BLaER1 treated with 17β-estradiol and CSF1 and Interleukin-3, amounts not matched to agents 10 nM and 100 nM (cell line): Measurements from ENCODE around the gene PRR20D.
"Not testable (repeated sequence)": the region's sequence is repeated elsewhere in the genome, so short reads cannot be mapped to it uniquely, and the experiment has no call there.

Source experiments
- H3K27ac ChIP-seq, 11 experiments: shearing (Covaris generic); formaldehyde crosslinking; 2 replicates each; pipeline ENCODE4 v1.8.1; 2022
- H3K27me3 ChIP-seq, 11 experiments: shearing (Covaris generic); formaldehyde crosslinking; 2 replicates each; pipeline ENCODE4 v1.8.1; 2022
- H3K36me3 ChIP-seq, 11 experiments: shearing (Covaris generic); formaldehyde crosslinking; 2 replicates each; pipeline ENCODE4 v1.8.1; 2022
- H3K4me1 ChIP-seq, 10 experiments: shearing (Covaris generic); formaldehyde crosslinking; 2 replicates each; pipeline ENCODE4 v1.8.1; 2022
- H3K4me2 ChIP-seq, 11 experiments: shearing (Covaris generic); formaldehyde crosslinking; 2 replicates each; pipeline ENCODE4 v1.8.1; 2022
- H3K4me3 ChIP-seq, 10 experiments: shearing (Covaris generic); formaldehyde crosslinking; 2 replicates each; pipeline ENCODE4 v1.8.1; 2022
- H3K9ac ChIP-seq, 11 experiments: shearing (Covaris generic); formaldehyde crosslinking; 2 replicates each; pipeline ENCODE4 v1.8.1; 2022
- H3K9me3 ChIP-seq, 11 experiments: shearing (Covaris generic); formaldehyde crosslinking; replicated peaks in 1 of 11; 2 replicates each; pipeline ENCODE4 v1.8.1; 2022
- H4K20me1 ChIP-seq, 11 experiments: shearing (Covaris generic); formaldehyde crosslinking; 2 replicates each; pipeline ENCODE4 v1.8.1; 2022
- Cebpa-rat ChIP-seq, 11 experiments: shearing (Covaris generic); IDR thresholded peaks; 2 replicates each; pipeline ENCODE4 v1.8.1; 2022

PRR20D gene

DNA sequence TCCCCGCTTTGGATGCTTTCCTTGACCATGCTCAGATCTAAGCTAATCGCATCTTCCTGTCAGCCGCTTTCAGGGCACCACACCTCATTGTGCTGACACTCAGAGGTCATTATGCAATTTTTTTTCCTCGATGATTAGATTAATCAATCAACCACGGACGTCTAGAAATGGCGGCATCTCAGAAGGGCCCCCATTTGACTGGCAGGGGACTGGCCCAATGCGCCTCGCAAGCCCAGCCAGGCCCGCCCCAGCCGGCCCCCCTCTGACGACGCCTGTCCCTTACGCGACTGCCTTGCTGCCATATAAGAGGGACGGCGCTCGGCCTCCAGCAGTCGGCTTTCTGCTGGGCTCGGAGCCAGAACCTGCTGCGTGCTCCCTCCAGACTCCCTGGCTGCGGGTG, at the start of gene PRR20D:
Gene PRR20D, plus strand, starts transcription at position 301 of the 400 bp plus-strand sequence. CDS start 387 bp downstream, outside the sequence.
- not testable (repeated sequence) for H3K27me3 ChIP-seq, H3K4me3 ChIP-seq, H3K4me1 ChIP-seq, H3K4me2 ChIP-seq, H3K27ac ChIP-seq, H3K9ac ChIP-seq, H4K20me1 ChIP-seq, H3K9me3 ChIP-seq, H3K36me3 ChIP-seq

DNA sequence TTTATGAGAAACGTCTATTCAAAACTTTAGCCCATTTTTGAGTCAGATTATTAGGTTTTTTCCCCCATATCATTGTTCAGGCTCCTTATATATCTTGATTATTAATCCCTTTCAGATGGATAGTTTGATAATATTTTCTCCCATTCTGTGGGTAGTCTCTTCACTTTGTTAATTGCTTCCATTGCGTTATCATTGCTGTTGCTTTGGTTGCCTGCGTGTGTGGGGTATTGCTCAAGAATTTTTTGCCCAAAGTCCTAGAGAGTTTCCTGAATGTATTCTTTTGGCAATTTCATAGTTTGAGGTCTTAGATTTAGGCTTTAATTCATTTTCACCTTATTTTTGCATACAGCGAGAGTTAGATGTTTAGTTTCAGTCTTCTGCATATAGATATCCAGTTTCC, 45.5 kb upstream of the PRR20D start:
- no peaks in the 10 kb centered on the region for H4K20me1 ChIP-seq
- H3K9me3 ChIP-seq = 0 out of 22 replicates have a peak, but pooled peaks cover 0 to 5% (median 0%) of the 10 kb centered on the region in 11 experiments
- no peaks in the 10 kb centered on the region for H3K27me3 ChIP-seq
- no peaks in the 10 kb centered on the region for H3K36me3 ChIP-seq
- no peak overlapping the region for H3K9ac ChIP-seq
- H3K27ac ChIP-seq = no peak overlapping the region
- no peak for TF ChIP-seq Cebpa-rat (IDR thresholded peaks at IDR 0.05)
- no peak overlapping the region for H3K4me3 ChIP-seq
- no peaks in the 10 kb centered on the region for H3K4me1 ChIP-seq
- no peak overlapping the region for H3K4me2 ChIP-seq

GRCh38 chr13:57123681-57124080, 36.8 kb upstream of the PRR20D start:
- no peaks in the 10 kb centered on the region for H3K4me1 ChIP-seq
- H3K9me3 ChIP-seq = no peaks in the 10 kb centered on the region
- no peak overlapping the region for H3K27ac ChIP-seq
- no peak overlapping the region for H3K9ac ChIP-seq
- no peaks in the 10 kb centered on the region for H3K36me3 ChIP-seq
- H3K27me3 ChIP-seq = no peaks in the 10 kb centered on the region
- H4K20me1 ChIP-seq = no peaks in the 10 kb centered on the region
- H3K4me3 ChIP-seq = no peak overlapping the region
- TF ChIP-seq Cebpa-rat (IDR thresholded peaks at IDR 0.05) = no peak
- H3K4me2 ChIP-seq = no peak overlapping the region

DNA sequence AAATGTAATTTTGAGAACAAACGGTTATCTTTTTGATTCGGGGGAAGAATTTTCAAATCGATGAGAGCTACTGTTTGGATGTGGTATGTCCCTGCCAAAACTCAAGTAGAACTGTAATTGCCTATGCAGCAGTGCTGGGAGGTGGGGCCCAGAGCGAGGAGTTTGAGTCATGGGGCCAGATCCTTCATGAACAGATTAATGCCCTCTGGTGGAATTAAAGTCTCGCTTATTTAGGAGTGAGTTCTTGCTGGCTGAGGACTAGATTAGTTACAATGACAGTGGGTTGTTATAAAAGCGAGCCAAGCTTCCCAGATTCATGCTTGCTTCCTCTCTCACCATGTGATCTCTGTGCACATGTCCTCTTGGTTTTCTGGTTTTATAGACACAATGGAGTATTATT, 31.5 kb upstream of the PRR20D start:
- Histone ChIP-seq H3K27me3 (no peaks in the 10 kb centered on the region), H3K27ac (no peak overlapping the region), H3K9ac (no peak overlapping the region), H4K20me1 (no peaks in the 10 kb centered on the region), H3K4me3 (no peak overlapping the region), H3K4me1 (no peaks in the 10 kb centered on the region), H3K36me3 (no peaks in the 10 kb centered on the region), H3K4me2 (no peak overlapping the region), H3K9me3 (no peaks in the 10 kb centered on the region)
- TF ChIP-seq Cebpa-rat (IDR thresholded peaks at IDR 0.05) = no peak

GRCh38 chr13:57136093-57136492, 24.3 kb upstream of the PRR20D start:
- H3K27me3 ChIP-seq = no peaks in the 10 kb centered on the region
- H3K9ac ChIP-seq = no peak overlapping the region
- no peaks in the 10 kb centered on the region for H3K36me3 ChIP-seq
- TF ChIP-seq Cebpa-rat (IDR thresholded peaks at IDR 0.05) = no peak
- no peak overlapping the region for H3K4me3 ChIP-seq
- H3K27ac ChIP-seq = no peak overlapping the region
- H3K4me1 ChIP-seq = no peaks in the 10 kb centered on the region
- H3K4me2 ChIP-seq = no peak overlapping the region
- no peaks in the 10 kb centered on the region for H4K20me1 ChIP-seq
- H3K9me3 ChIP-seq = no peaks in the 10 kb centered on the region

DNA sequence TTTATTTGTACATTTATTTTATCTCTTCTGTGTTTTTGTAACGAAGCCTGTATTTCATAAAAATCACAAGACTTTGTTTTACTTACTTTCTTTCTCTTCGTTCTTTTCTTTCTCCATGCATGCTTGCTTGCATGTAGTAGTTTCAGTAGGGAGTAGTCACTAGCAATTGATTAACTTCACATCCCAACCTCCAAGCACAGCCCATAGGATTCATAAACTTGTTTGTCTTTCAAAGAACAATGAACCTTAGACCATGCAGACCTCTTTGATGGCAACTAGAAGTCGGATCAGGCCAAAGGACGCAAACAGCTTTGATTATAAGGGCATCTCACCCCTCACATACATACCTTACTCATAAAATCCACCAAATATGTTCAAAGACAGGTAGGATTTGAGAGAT, 22.8 kb upstream of the PRR20D start:
- Histone ChIP-seq H3K9ac (no peak overlapping the region), H3K4me1 (no peaks in the 10 kb centered on the region), H3K36me3 (no peaks in the 10 kb centered on the region), H3K4me3 (no peak overlapping the region), H3K4me2 (no peak overlapping the region), H3K9me3 (no peaks in the 10 kb centered on the region), H4K20me1 (no peaks in the 10 kb centered on the region), H3K27me3 (no peaks in the 10 kb centered on the region), H3K27ac (no peak overlapping the region)
- no peak for TF ChIP-seq Cebpa-rat (IDR thresholded peaks at IDR 0.05)

DNA sequence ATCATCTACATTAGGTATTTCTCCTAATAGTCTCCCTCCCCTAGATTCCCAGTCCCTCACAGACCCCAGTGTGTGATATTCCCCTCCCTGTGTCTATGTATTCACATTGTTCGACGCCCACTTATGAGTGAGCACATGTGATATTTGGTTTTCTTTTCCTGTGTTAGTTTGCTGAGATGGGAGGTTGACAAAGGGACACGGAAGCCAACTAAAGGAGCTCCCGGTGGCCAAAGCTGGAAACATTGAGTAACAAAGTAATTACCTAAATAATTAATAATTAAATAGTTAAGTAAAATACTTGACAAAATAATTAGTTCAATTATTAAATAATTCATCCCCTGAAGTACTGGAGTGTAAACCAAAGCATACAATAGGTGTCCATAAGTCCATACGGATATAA, 21.4 kb upstream of the PRR20D start:
- H3K27ac ChIP-seq = no peak overlapping the region
- no peak overlapping the region for H3K9ac ChIP-seq
- no peaks in the 10 kb centered on the region for H3K9me3 ChIP-seq
- H3K27me3 ChIP-seq = no peaks in the 10 kb centered on the region
- no peaks in the 10 kb centered on the region for H3K36me3 ChIP-seq
- no peaks in the 10 kb centered on the region for H4K20me1 ChIP-seq
- H3K4me2 ChIP-seq = no peak overlapping the region
- H3K4me3 ChIP-seq = no peak overlapping the region
- no peaks in the 10 kb centered on the region for H3K4me1 ChIP-seq
- no peak for TF ChIP-seq Cebpa-rat (IDR thresholded peaks at IDR 0.05)

GRCh38 chr13:57139781-57140180, 20.7 kb upstream of the PRR20D start:
- H3K4me1 ChIP-seq, H3K27ac ChIP-seq, H3K9me3 ChIP-seq, H4K20me1 ChIP-seq, H3K36me3 ChIP-seq, H3K4me2 ChIP-seq, H3K27me3 ChIP-seq, H3K9ac ChIP-seq, H3K4me3 ChIP-seq: not testable (repeated sequence)

- H3K27me3 ChIP-seq, H3K4me3 ChIP-seq, H3K36me3 ChIP-seq, H3K4me1 ChIP-seq, H4K20me1 ChIP-seq, H3K9ac ChIP-seq, H3K27ac ChIP-seq, H3K4me2 ChIP-seq, H3K9me3 ChIP-seq: not testable (repeated sequence)
Measured at GRCh38 chr13:57140235-57140968, 20.0 kb upstream of the PRR20D start, which contains the start of gene PRR20A. TSS of gene PRR20A (plus strand) at chr13:57140918. CDS start at chr13:57141305, 387 bp downstream.

DNA sequence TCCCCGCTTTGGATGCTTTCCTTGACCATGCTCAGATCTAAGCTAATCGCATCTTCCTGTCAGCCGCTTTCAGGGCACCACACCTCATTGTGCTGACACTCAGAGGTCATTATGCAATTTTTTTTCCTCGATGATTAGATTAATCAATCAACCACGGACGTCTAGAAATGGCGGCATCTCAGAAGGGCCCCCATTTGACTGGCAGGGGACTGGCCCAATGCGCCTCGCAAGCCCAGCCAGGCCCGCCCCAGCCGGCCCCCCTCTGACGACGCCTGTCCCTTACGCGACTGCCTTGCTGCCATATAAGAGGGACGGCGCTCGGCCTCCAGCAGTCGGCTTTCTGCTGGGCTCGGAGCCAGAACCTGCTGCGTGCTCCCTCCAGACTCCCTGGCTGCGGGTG, 13.2 kb upstream of the PRR20D start, which contains the start of gene PRR20B:
Gene PRR20B, plus strand, starts transcription at position 301 of the 400 bp plus-strand sequence. CDS start 387 bp downstream, outside the sequence.
- H3K4me2 ChIP-seq, H3K9ac ChIP-seq, H3K4me1 ChIP-seq, H3K9me3 ChIP-seq, H3K4me3 ChIP-seq, H3K27ac ChIP-seq, H3K27me3 ChIP-seq, H3K36me3 ChIP-seq, H4K20me1 ChIP-seq: not testable (repeated sequence)

DNA sequence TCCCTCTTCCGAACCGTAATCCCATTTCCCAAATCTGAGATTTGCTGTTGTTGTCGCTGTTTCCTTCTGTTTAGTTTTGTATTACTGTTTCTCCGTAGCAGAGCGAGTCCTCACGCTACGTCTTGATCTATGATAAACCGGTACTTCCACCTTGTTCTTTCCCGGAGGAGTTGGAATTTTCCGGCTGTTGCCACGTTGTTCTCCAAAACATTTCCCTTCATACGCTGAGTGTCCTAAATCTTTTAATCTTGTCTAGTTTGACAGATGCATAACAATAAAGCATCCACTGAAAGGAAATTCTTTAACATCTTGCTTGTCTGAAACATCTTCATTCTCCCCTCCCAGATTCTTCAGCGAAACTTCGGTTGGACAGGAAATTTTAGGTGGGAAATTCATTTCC, 12.3 kb upstream of the PRR20D start:
- H3K9me3 ChIP-seq, H3K9ac ChIP-seq, H3K27ac ChIP-seq, H3K4me1 ChIP-seq, H4K20me1 ChIP-seq, H3K36me3 ChIP-seq, H3K4me3 ChIP-seq, H3K4me2 ChIP-seq, H3K27me3 ChIP-seq: not testable (repeated sequence)

DNA sequence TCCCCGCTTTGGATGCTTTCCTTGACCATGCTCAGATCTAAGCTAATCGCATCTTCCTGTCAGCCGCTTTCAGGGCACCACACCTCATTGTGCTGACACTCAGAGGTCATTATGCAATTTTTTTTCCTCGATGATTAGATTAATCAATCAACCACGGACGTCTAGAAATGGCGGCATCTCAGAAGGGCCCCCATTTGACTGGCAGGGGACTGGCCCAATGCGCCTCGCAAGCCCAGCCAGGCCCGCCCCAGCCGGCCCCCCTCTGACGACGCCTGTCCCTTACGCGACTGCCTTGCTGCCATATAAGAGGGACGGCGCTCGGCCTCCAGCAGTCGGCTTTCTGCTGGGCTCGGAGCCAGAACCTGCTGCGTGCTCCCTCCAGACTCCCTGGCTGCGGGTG, 6.7 kb upstream of the PRR20D start, which contains the start of gene PRR20C:
Gene PRR20C, plus strand, starts transcription at position 301 of the 400 bp plus-strand sequence. CDS start 387 bp downstream, outside the sequence.
- H3K36me3 ChIP-seq, H3K4me1 ChIP-seq, H3K9me3 ChIP-seq, H3K27me3 ChIP-seq, H3K4me2 ChIP-seq, H3K27ac ChIP-seq, H3K9ac ChIP-seq, H4K20me1 ChIP-seq, H3K4me3 ChIP-seq: not testable (repeated sequence)

DNA sequence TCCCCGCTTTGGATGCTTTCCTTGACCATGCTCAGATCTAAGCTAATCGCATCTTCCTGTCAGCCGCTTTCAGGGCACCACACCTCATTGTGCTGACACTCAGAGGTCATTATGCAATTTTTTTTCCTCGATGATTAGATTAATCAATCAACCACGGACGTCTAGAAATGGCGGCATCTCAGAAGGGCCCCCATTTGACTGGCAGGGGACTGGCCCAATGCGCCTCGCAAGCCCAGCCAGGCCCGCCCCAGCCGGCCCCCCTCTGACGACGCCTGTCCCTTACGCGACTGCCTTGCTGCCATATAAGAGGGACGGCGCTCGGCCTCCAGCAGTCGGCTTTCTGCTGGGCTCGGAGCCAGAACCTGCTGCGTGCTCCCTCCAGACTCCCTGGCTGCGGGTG, 6.5 kb downstream of the PRR20D start, which contains the start of gene PRR20E:
Gene PRR20E, plus strand, starts transcription at position 301 of the 400 bp plus-strand sequence. CDS start 387 bp downstream, outside the sequence.
- H4K20me1 ChIP-seq, H3K36me3 ChIP-seq, H3K27ac ChIP-seq, H3K4me2 ChIP-seq, H3K27me3 ChIP-seq, H3K9me3 ChIP-seq, H3K4me3 ChIP-seq, H3K9ac ChIP-seq, H3K4me1 ChIP-seq: not testable (repeated sequence)
